Liver (tissue), 3 donors: ENCODE results near the gene SUPT20HL1.

Experiments used
- EGR1 ChIP-seq, 2 donors: IDR thresholded peaks; 2 replicates each; pipeline ENCODE4 v1.6.1; 2016 to 2018; ENCODE audit warnings: antibody characterized with exemption in 2 of 2, low read depth in 2 of 2
- FOXA1 ChIP-seq: IDR thresholded peaks from 2 replicates; pipeline ENCODE4 v1.6.1; 2016; ENCODE audit warnings: antibody characterized with exemption
- NR2F2 ChIP-seq: IDR thresholded peaks from 2 replicates; pipeline ENCODE4 v1.6.1; 2016; ENCODE audit warnings: antibody characterized with exemption
- RXRA ChIP-seq, 2 donors: IDR thresholded peaks; 2 replicates each; pipeline ENCODE4 v1.6.1; 2017 to 2018; ENCODE audit warnings: antibody characterized with exemption in 2 of 2, mild to moderate bottlenecking in 1 of 2
- SP1 ChIP-seq: IDR thresholded peaks from 2 replicates; pipeline ENCODE4 v1.6.1; 2018; ENCODE audit warnings: antibody characterized with exemption, mild to moderate bottlenecking
- TAF1 ChIP-seq: conservative IDR thresholded peaks from 2 replicates; pipeline ENCODE4 v1.6.1; 2016; ENCODE audit warnings: antibody characterized with exemption, mild to moderate bottlenecking
- TF ChIP-seq, protein P1 (sequence below): IDR thresholded peaks from 2 replicates; pipeline ENCODE4 v1.6.1; 2016; ENCODE audit warnings: antibody characterized with exemption
- TF ChIP-seq, protein P2 (sequence below): fragments of 150-350 bp; IDR thresholded peaks from 2 replicates; pipeline ENCODE4 v1.5.1; 2017; ENCODE audit warnings: improper control_type of control experiment, low read depth, low read length; ENCODE audit not compliant: missing input control
- TF ChIP-seq, protein P3 (sequence below): IDR thresholded peaks from 2 replicates; pipeline ENCODE4 v1.6.1; 2016; ENCODE audit warnings: antibody characterized with exemption, mild to moderate bottlenecking
- TF ChIP-seq, protein P4 (sequence below): IDR thresholded peaks from 2 replicates; pipeline ENCODE4 v1.6.1; 2016; ENCODE audit warnings: antibody characterized with exemption
- donor health status: healthy.
- donor health status: healthy.

DNA sequence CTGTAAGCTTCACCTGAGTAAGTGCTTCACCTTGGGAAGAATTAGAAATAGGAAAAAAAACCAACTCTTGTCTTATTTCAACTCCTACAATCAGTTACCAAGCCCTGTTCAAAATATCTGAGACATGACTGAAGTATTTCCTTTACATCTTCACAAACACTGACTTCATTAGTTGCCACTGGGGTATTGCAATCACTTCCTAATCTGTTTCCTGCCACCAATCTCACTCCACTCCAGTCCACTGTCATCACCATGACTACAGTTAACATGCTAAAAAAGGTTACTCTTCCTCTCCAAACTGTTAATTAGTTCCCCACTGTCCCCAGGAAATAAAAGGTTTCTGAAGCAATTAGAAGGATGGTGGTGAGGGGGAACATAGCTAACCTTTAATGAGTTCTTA lies 3.3 kb upstream of the SUPT20HL1 start:
- TF ChIP-seq SP1: no peak
- no peak for TF ChIP-seq NR2F2
- TF ChIP-seq, protein P1, sequence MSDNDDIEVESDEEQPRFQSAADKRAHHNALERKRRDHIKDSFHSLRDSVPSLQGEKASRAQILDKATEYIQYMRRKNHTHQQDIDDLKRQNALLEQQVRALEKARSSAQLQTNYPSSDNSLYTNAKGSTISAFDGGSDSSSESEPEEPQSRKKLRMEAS: no peak
- no peak for TF ChIP-seq FOXA1
- TF ChIP-seq, protein P2, sequence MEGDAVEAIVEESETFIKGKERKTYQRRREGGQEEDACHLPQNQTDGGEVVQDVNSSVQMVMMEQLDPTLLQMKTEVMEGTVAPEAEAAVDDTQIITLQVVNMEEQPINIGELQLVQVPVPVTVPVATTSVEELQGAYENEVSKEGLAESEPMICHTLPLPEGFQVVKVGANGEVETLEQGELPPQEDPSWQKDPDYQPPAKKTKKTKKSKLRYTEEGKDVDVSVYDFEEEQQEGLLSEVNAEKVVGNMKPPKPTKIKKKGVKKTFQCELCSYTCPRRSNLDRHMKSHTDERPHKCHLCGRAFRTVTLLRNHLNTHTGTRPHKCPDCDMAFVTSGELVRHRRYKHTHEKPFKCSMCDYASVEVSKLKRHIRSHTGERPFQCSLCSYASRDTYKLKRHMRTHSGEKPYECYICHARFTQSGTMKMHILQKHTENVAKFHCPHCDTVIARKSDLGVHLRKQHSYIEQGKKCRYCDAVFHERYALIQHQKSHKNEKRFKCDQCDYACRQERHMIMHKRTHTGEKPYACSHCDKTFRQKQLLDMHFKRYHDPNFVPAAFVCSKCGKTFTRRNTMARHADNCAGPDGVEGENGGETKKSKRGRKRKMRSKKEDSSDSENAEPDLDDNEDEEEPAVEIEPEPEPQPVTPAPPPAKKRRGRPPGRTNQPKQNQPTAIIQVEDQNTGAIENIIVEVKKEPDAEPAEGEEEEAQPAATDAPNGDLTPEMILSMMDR: no peak
- TF ChIP-seq, protein P3, sequence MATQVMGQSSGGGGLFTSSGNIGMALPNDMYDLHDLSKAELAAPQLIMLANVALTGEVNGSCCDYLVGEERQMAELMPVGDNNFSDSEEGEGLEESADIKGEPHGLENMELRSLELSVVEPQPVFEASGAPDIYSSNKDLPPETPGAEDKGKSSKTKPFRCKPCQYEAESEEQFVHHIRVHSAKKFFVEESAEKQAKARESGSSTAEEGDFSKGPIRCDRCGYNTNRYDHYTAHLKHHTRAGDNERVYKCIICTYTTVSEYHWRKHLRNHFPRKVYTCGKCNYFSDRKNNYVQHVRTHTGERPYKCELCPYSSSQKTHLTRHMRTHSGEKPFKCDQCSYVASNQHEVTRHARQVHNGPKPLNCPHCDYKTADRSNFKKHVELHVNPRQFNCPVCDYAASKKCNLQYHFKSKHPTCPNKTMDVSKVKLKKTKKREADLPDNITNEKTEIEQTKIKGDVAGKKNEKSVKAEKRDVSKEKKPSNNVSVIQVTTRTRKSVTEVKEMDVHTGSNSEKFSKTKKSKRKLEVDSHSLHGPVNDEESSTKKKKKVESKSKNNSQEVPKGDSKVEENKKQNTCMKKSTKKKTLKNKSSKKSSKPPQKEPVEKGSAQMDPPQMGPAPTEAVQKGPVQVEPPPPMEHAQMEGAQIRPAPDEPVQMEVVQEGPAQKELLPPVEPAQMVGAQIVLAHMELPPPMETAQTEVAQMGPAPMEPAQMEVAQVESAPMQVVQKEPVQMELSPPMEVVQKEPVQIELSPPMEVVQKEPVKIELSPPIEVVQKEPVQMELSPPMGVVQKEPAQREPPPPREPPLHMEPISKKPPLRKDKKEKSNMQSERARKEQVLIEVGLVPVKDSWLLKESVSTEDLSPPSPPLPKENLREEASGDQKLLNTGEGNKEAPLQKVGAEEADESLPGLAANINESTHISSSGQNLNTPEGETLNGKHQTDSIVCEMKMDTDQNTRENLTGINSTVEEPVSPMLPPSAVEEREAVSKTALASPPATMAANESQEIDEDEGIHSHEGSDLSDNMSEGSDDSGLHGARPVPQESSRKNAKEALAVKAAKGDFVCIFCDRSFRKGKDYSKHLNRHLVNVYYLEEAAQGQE: no peak
- TF ChIP-seq, protein P4, sequence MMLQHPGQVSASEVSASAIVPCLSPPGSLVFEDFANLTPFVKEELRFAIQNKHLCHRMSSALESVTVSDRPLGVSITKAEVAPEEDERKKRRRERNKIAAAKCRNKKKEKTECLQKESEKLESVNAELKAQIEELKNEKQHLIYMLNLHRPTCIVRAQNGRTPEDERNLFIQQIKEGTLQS: no peak
- TF ChIP-seq EGR1 (IDR thresholded peaks at IDR 0.05; ENCODE audit: low read depth in 2 of 2): no peak
- TF ChIP-seq RXRA (IDR thresholded peaks at IDR 0.05): no peak
- TF ChIP-seq TAF1: no peak
